Activated CD8-positive, alpha-beta T cell treated with anti-CD3 and anti-CD28 coated beads, Interleukin-2, amount 10 ng/mL, durations not matched to agents 7 days and 5 days (primary cell): Measurements from ENCODE around the gene MAMDC4. TPM values are rescaled to one million over a fixed set of nuclear protein-coding genes. Genes with fewer than 3 reads are reported as not detected.
"Not testable (repeated sequence)": the region's sequence is repeated elsewhere in the genome, so short reads cannot be mapped to it uniquely, and the experiment has no call there.

Source experiments
- ATAC-seq: fragments of 150-1000 bp; cut with Tn5 transposase; one replicate; pipeline ENCODE4 v1.10.0; 2021; ENCODE audit warnings: moderate library complexity
- CTCF ChIA-PET: fragments of 350-600 bp; sonication (Branson Sonifier 250); formaldehyde crosslinking; loops from one replicate; lab custom pipeline; 2021; ENCODE audit warnings: antibody characterized with exemption; lab: Charles Lee
- POLR2A ChIA-PET: fragments of 350-600 bp; sonication (Branson Sonifier 250); formaldehyde crosslinking; loops from one replicate; lab custom pipeline; 2021; ENCODE audit warnings: antibody characterized with exemption; lab: Charles Lee
- DNase-seq: peaks from one replicate; pipeline ENCODE4 v3.0.0-alpha.2; 2020
- H3K27ac Mint-ChIP-seq: one replicate; pipeline ENCODE4 v1.8.0; 2021; ENCODE audit warnings: mild to moderate bottlenecking, mixed read lengths
- H3K27me3 Mint-ChIP-seq: one replicate; pipeline ENCODE4 v1.8.0; 2021; ENCODE audit warnings: low read depth, mixed read lengths
- H3K36me3 Mint-ChIP-seq: one replicate; pipeline ENCODE4 v1.8.0; 2021; ENCODE audit warnings: low read depth, mixed read lengths
- H3K4me1 Mint-ChIP-seq: one replicate; pipeline ENCODE4 v1.8.0; 2021; ENCODE audit warnings: low read depth, mixed read lengths
- H3K4me3 Mint-ChIP-seq: one replicate; pipeline ENCODE4 v1.8.0; 2021; ENCODE audit warnings: mild to moderate bottlenecking, mixed read lengths
- H3K9me3 Mint-ChIP-seq: one replicate; pipeline ENCODE4 v1.8.0; 2022; ENCODE audit warnings: mixed read lengths; ENCODE audit not compliant: insufficient read depth
- total RNA-seq, 2 experiments: library from RNA; stranded (reverse); gene quantifications; one replicate each; pipeline ENCODE4 v1.2.3, GENCODE V29; 2021

The MAMDC4 gene
- total RNA-seq, 2 experiments from 2014 or later = 14.7 to 15.8 TPM

- H3K27me3 Mint-ChIP-seq = no peaks in the 10 kb centered on the region
- H3K9me3 Mint-ChIP-seq = no peaks in the 10 kb centered on the region
- ATAC-seq = no peak
- no peaks in the 10 kb centered on the region for H3K4me1 Mint-ChIP-seq
- DNase-seq = no peak
- ChIA-PET POLR2A (interaction anchor here (0.6 to 1.0 kb wide), 2 partner anchors 10 to 12 kb away, joined by 3 read pairs; no protein-coding TSS in a partner anchor), CTCF (no interaction called here)
- peaks cover 12% of the 10 kb centered on the region for H3K36me3 Mint-ChIP-seq
- H3K27ac Mint-ChIP-seq = no peak overlapping the region
- H3K4me3 Mint-ChIP-seq = no peak overlapping the region
These were observed 16.8 kb upstream of the MAMDC4 start for GRCh38 chr9:136835162-136835931.

GRCh38 chr9:136835932-136836904 is 15.9 kb upstream of the MAMDC4 start:
- ChIA-PET POLR2A (interaction anchor here (1.0 kb wide), 1 partner anchor 13 kb away, joined by 3 read pairs; no protein-coding TSS in a partner anchor), CTCF (no interaction called here)
- no peaks in the 10 kb centered on the region for H3K27me3 Mint-ChIP-seq

GRCh38 chr9:136837146-136837855 is 14.8 kb upstream of the MAMDC4 start:
- no peak overlapping the region for H3K27ac Mint-ChIP-seq
- no peaks in the 10 kb centered on the region for H3K9me3 Mint-ChIP-seq
- H3K27me3 Mint-ChIP-seq = no peaks in the 10 kb centered on the region
- no peak overlapping the region for H3K4me3 Mint-ChIP-seq
- H3K36me3 Mint-ChIP-seq = peaks cover 12% of the 10 kb centered on the region
- ChIA-PET POLR2A (no interaction called here), CTCF (no interaction called here)
- ATAC-seq = no peak
- no peak for DNase-seq
- H3K4me1 Mint-ChIP-seq = peaks cover 5% of the 10 kb centered on the region

More at GRCh38 chr9:136835932-136836904, 15.9 kb upstream of the MAMDC4 start:
- Mint-ChIP-seq H3K9me3 (no peaks in the 10 kb centered on the region), H3K4me3 (no peak overlapping the region), H3K4me1 (no peaks in the 10 kb centered on the region), H3K36me3 (peaks cover 12% of the 10 kb centered on the region), H3K27ac (no peak overlapping the region)
- DNase-seq (no peak), ATAC-seq (no peak)

GRCh38 chr9:136837856-136838277 is 14.3 kb upstream of the MAMDC4 start:
- DNase-seq, ATAC-seq, H3K9me3 Mint-ChIP-seq, POLR2A ChIA-PET, CTCF ChIA-PET, H3K27ac Mint-ChIP-seq, H3K4me1 Mint-ChIP-seq, H3K4me3 Mint-ChIP-seq, H3K27me3 Mint-ChIP-seq: not testable (repeated sequence)
- peaks cover 10% of the 10 kb centered on the region for H3K36me3 Mint-ChIP-seq

- H3K4me3 Mint-ChIP-seq = no peak overlapping the region
- no peaks in the 10 kb centered on the region for H3K9me3 Mint-ChIP-seq
- no peak overlapping the region for H3K27ac Mint-ChIP-seq
- H3K27me3 Mint-ChIP-seq = no peaks in the 10 kb centered on the region
- peaks cover 10% of the 10 kb centered on the region for H3K36me3 Mint-ChIP-seq
- CTCF ChIA-PET = no interaction called here
- DNase-seq (no peak), ATAC-seq (no peak)
- peaks cover 11% of the 10 kb centered on the region for H3K4me1 Mint-ChIP-seq
- POLR2A ChIA-PET = no interaction called here
These were observed 13.6 kb upstream of the MAMDC4 start for GRCh38 chr9:136838314-136839228.

GRCh38 chr9:136839229-136840139 is 12.7 kb upstream of the MAMDC4 start:
- Mint-ChIP-seq H3K27ac (no peak overlapping the region), H3K4me3 (no peak overlapping the region), H3K36me3 (peaks cover 8% of the 10 kb centered on the region), H3K4me1 (peaks cover 13% of the 10 kb centered on the region), H3K27me3 (no peaks in the 10 kb centered on the region), H3K9me3 (no peaks in the 10 kb centered on the region)
- ChIA-PET CTCF (no interaction called here), POLR2A (no interaction called here)
- no peak for ATAC-seq
- no peak for DNase-seq

- peaks cover 13% of the 10 kb centered on the region for H3K4me1 Mint-ChIP-seq
These were observed 11.8 kb upstream of the MAMDC4 start for GRCh38 chr9:136840140-136840876.

GRCh38 chr9:136840877-136841645 is 11.1 kb upstream of the MAMDC4 start:
- no peaks in the 10 kb centered on the region for H3K9me3 Mint-ChIP-seq
- DNase-seq (no peak), ATAC-seq (no peak)
- peaks cover 11% of the 10 kb centered on the region for H3K36me3 Mint-ChIP-seq
- peaks cover 13% of the 10 kb centered on the region for H3K4me1 Mint-ChIP-seq
- H3K27ac Mint-ChIP-seq = peak overlapping the region; percentile 52
- H3K4me3 Mint-ChIP-seq = no peak overlapping the region
- H3K27me3 Mint-ChIP-seq = no peaks in the 10 kb centered on the region
- ChIA-PET CTCF (interaction anchor here (1.0 to 4.9 kb wide), 7 partner anchors 18 to 194 kb away, joined by 3 to 37 read pairs (median 6); partner anchors contain the start of genes ABCA2 and RABL6), POLR2A (no interaction called here)

More at GRCh38 chr9:136840140-136840876, 11.8 kb upstream of the MAMDC4 start:
- Mint-ChIP-seq H3K36me3 (peaks cover 10% of the 10 kb centered on the region), H3K27me3 (no peaks in the 10 kb centered on the region), H3K4me3 (no peak overlapping the region), H3K9me3 (no peaks in the 10 kb centered on the region), H3K27ac (no peak overlapping the region)
- ATAC-seq = no peak
- DNase-seq = no peak
- CTCF ChIA-PET = no interaction called here
- POLR2A ChIA-PET = no interaction called here
